ENCODE data around the gene CFAP300.

- TF ChIP-seq CTCF (IDR thresholded peaks at IDR 0.05) (no peak), EZH2 (IDR thresholded peaks at IDR 0.05; ENCODE audit: borderline replicate concordance, insufficient read depth, low read depth, low read length, poor library complexity, severe bottlenecking) (no peak)
These were observed 32.5 kb upstream of the CFAP300 start for GRCh38 chr11:102014756-102015155.

Data from B cell (primary cell).